Hypothalamus (tissue), 51 donors: ENCODE measurements around the gene CDH8.
A peak's percentile ranks its signal among the peaks of the same experiment; 100 is the strongest.
"Not testable (repeated sequence)": the region's sequence is repeated elsewhere in the genome, so short reads cannot be mapped to it uniquely, and the experiment has no call there.

Experiments used
- DNase-seq, 51 donors: peaks; one replicate each; lab custom pipeline; 2025; lab: John Stamatoyannopoulos, UW

Gene CDH8

DNA sequence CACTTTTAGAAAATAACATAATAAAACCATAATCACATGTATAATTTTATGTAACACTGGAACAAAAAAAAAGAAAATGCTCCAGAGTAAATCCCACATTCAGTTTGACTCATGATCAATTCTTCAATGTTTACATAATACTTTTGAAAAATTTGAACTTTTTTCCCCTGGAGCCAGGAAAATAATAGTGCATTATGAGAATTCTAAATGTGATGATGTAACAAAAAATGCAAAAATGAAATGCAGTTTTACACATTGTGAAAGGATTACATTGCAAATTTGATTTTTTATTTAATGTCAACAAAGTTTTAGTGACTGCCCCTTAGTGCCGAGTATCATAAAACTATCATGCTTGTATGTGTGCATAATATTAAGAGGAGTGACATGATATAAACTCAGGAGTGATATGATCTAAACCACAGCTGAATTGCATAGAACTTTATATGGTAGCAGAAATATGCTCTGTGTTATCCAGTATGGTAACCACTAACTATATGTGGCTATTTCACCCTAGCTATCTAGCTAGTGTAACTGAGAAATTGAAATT is 238.2 kb downstream of the CDH8 start:
- no peak for DNase-seq

DNA sequence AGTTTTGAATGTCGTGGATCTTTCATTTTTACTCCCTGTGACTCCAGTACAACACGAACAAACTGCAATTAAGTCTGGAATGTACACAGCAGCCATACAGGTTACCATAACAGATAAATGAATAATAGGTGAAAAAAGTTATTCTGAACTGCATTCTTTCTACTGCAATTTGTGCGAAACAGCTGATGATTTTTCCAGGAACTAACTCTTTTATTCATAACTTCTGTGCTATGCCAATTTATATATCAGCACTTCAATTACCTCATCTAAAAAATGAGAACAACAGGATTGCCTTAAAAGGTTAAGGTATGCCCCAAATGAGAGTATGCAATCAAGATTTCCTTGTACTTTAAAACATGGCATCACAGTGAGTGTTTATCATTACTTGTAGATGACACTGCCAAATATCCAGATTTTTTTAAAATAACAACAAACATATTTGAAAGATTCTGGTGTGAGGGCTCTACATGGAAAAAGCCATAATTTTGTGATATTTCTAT is 238.9 kb downstream of the CDH8 start:
- DNase-seq, result no peak

DNA sequence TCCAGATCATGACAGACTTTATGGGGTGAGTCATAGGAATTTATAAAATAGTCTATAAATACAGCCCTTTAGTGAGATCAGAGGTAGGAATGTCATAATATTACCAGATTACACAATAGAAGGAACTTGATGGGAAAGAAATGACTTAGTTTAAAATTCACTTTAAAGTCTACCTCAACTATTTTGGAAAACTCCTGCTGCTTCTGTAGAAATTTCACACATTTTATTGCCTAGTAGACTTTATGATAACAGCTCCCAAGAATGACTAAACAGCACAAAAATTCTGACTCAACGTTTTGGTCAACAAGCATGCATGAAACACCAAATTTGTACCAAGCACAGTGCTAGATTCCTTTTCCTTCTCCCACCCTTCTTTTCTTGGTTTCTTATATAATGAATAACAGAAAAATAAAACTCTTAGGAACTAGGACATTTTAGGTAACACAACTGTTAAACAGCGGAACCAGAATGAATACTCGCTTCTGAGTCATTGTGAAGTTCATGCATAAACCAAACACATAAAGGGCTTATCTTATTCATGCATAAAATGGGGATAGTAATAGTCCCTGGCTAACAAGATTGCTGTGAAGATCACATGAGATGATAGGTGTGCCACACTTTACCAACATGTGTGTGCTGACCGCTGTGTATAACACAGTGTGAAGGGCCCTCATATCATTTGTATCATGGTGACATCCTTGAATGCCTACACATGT is 243.9 kb downstream of the CDH8 start:
- no peak for DNase-seq

DNA sequence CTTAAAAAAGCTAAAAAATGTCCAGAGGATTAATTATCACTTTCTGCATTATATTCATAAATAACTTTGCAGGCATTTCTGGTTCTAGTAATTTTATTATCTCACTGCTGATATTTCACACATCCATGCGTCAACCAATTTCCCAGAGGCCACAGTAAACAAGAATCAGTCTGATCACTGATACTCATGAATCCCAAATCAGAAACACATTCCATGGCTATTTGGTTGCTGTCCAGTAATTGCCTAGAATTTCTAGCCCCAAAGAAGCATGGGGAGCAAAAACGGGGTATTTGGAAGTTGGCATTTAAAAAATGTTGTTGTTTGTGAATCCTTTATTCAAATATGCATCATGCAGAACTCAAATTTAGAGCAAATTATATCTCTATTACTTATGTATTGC is 244.8 kb downstream of the CDH8 start:
- no peak for DNase-seq

DNA sequence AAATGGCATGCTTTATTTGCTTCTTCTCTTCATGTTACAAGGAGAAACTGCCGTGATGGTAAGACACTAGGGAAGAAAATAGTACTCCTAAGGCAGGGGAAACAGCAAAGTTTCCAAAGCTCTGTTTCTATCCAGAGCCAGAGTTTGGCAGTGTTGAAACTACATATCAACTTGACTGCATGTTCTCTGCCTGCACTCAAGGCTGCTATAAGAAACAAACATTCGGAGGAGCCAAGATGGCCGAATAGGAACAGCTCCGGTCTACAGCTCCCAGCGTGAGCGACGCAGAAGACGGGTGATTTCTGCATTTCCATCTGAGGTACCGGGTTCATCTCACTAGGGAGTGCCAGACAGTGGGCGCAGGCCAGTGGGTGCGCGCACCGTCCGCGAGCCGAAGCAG is 254.4 kb downstream of the CDH8 start:
- DNase-seq, result not testable (repeated sequence)

DNA sequence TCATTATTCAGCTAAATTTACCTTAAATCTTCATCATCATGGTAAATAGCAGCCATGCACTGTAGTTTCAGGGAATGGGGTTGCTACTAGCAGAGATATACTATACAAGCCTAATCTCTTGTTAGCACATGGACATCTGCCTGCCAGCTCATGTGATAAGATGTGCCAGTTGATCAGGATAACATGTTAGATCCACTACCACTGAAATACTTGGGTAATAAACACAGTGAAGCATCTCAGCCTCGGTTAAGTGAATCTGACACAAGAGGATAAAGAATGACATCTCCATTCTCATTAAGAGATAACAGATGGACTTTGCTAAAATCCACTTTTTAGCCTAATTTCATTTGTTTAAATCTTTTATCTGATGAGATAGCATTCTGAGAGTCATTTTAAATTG is 256.1 kb downstream of the CDH8 start:
- no peak for DNase-seq

DNA sequence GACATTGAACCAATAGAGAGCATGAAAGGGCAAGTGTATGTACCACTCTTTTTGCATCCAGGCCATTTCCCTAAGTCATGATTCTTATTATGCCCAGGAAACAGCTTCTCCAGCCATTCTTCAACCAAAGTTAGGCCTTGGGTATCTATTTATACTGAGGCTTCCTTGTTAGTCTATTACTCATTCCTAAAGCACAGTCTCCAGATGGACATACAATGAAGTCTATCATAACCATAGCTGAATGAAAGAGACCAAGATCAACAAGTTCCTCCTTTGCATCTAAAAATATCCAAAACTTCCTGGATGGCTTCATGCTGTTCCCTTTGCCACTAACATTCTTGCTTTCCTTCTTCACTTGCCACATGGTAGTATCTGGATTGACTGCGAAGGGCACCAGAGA is 265.9 kb downstream of the CDH8 start:
- no peak for DNase-seq

DNA sequence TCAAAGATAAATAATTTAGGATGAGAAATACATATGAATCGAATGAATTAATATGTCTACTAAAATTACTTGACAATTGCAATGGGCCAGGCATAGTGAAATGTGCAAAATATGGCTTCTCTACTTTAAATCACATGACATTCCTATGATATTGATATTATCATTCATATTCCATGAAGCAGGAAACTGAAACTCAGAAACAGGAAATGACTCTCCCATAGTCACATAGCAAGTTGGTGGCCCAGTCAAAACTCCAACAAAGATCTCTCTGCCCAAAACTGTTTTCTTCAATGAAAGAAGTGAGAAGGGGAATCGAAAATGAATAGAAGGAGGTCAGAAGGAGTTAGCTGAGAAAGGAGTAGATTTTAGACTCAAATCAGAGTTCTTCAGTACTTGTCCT is 272.2 kb downstream of the CDH8 start:
- DNase-seq, result no peak

DNA sequence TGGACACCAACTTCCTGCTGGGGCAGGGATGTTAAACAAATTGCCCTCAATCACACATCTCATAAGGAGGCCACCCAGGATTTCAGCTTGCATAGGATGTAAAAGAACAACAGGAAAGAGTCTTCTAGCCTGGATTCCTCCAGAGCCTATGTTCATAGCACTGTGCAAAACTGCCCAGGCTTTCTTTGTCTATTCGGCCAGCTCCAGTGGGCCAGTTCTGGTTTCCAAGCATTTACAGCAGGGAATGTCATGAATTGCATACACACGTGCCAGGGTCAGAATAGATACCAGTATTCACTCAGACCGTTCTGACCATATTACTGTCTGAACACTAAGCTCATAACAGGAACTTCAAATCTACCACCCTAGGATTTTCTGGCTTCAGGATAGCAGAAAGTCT is 273.2 kb downstream of the CDH8 start:
- peak in 5 of 51 donors; percentile 1 to 27 (median 3) for DNase-seq

DNA sequence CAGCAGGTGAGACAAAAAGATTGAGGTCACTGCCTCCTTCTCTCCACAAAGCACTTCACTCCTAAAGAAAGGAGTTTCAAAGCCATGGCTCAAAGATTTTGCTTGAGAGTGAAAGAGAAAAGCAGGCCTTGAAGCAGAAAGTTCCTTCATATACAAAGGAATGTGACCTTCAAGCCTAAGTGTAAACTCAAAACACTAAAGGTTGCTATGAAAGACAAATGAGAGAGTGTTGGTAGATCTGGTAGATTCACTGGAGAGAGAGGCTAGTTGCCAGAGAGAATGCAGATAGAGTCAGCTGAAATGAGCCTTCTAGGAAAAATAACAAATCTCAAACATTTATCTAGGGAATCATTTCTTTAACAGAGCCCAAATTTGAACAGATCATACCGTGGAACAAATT is 305.2 kb downstream of the CDH8 start:
- DNase-seq, result no peak

DNA sequence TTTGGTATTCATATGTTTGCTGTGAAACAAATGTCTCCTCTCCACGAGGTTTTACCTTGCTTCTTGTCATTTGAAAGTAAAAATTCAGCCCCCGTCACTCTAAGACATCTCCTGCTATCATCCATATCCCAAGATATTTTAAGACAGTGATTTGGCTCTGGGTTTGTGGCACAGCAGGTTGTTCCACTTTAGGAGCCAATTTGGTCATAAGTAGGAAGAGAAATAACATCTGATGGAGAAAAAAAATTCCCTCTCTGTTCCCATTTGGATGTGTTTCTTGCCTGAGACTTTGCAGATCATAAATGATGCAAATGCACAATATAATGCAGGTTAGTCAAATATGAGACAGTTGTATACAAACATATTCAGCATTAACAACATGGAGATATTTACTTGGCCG is 309.5 kb downstream of the CDH8 start:
- DNase-seq, result no peak

DNA sequence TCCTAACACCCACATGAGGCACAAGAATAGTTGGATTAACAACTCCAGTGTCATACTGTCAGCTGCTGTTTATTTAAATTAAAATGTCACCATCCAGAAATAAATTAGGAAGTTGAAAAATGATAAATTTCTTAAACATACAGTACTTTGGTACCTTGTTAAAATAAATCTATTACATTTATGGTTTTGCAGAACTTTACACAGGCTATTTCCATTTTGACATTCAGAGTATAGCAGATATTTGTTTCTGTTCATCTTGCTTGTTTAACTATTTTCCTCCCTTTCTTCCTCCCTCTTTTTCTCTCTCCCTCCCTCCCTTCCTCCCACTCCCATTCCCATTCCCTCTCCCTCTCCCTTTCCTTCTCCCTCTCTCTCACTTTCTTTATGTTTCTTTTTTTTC is 310.1 kb downstream of the CDH8 start:
- no peak for DNase-seq

DNA sequence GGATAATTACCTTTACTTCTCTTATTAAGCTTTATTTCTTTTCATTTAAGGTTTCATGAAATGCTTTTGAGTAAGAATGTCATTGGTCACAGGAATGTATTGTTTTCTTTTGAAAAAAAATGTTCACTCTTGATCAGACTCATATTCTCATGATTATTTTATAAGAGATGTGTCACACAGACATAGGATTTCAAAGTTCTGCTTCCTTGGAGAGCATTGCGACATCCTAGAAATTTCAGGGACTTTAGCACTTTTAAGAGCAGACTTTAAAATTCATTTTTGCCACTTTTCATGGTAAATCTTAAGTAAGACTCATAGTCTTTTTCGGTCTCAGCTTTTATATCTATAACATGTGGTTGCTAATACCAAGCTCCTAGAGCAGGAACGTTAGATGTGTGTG is 314.7 kb downstream of the CDH8 start:
- DNase-seq, result no peak

DNA sequence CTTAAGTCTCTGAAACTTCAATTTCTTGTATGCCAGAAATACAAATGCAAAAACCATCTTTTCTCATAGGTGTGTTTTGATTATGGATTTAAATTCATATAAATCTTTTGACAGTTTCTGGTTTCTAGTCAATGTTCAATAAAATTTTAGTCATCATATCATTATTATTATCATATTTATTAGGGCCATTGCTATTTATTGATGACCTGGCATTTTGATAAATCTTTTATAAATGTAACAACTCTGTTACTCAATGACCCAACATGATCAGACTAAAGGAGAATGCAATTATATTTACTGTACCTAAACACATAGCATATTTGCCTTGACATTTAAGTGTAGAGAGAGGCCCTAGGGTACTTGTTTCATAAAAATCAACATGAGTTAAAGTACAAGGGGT is 320.8 kb downstream of the CDH8 start:
- no peak for DNase-seq

DNA sequence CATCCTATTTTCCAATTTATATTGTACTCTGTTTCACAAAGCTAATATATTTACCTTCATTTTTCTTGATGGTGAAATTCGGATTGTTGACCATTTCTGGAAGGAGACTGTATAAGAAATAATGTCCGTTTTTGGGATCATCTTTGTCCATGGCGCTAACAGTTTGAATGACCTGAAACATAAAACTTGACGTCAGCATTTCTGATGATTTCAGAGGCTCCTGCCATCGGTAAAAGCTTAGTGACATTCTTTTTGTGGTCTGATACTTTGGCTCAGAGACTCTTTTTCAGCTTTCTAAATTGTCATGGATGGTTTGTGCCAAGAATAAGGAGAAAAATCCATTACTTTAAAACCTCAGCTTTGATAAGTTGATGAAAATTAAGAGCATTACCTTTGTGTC is 322.5 kb downstream of the CDH8 start:
- no peak for DNase-seq

DNA sequence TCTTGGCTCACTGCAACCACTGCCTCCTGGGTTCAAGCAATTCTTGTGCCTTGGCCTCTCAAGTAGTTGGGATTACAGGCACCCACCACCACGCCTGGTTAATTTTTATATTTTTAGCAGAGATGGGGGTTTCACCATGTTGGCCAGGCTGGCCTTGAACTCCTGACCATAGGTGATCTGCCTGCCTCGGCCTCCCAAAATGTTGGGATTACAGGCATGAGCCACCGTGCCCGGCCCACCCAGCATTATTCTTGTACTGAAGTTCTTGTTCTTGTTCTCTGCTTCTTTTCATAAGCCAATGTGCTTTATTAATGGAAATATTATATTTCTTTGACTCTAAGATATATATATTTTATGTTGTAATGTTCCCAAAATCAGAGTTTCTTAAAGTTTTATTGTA is 336.6 kb downstream of the CDH8 start:
- not testable (repeated sequence) for DNase-seq

DNA sequence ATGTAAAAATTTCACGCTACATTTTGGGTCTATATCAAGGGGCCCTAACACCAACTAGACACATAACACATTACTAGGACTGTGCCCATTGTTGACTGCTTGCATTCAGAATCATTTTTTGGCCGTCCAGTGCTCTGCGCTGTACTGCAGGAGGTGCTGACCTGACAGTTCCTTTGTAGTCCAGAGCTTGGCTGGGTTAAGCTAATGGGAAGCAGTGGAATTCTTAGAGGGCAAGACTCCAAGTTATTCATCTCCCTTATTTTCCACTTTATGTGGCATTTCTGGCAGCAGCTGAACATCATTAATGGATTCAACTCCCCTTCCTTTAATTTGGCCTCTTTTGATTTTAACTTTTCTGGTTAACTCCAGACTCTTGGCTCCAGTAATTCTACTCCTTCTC is 351.7 kb downstream of the CDH8 start:
- no peak for DNase-seq

DNA sequence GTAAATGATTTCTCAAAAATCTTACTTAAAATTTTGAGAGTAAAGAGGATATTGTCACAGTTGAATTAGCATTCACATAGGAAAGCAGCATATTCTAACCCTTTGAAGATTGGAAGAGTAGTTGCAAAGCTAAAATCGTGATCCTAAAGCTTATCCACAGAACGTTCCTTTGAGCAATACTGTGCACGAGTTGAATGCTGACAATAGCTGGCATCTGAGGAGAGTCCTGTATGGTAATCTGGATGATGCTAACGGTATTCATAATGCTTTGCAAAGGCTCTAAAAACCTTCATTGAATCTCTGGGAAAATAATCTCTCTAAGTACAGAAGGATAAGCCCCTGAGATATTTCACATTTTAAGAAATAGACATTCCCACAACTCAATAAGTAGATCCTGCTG is 354.6 kb downstream of the CDH8 start:
- DNase-seq, result peak in 2 of 51 donors; percentile 1 to 23

DNA sequence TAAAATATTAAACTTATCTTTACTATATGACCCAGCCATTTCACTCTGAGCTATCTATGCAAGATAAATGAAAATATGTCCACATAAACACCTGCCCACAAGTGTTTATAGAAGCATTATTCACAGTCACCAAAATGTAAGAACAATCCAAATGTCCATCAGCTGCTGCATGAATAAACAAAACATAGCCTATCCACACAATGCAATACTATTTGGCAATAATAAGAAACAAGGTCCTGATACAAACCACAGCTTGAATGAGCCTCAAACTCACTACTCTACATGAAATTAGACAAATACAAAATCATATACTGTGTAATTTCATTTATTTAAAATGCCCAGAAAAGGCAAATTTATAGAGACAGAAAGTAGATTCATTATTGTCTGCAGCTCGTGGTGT is 355.1 kb downstream of the CDH8 start:
- peak in 1 of 51 donors; percentile 23 for DNase-seq

DNA sequence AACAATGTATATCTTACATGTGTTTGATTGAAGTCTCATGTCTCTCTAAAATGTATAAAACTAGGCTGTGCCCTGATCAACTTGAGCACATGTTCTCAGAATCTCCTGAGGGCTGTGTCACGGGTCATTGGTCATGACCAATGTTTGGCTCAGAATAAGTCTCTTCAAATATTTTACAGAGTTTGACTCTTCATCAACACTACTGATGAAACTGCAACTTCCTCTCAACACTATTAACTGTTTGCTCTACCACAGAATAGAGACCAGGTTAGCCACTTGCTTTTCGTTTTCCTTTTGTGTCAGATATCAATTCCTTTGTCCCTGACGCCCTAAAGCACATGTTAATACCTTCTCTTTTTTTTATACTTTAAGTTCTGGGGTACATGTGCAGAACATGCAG is 358.1 kb downstream of the CDH8 start:
- no peak for DNase-seq

DNA sequence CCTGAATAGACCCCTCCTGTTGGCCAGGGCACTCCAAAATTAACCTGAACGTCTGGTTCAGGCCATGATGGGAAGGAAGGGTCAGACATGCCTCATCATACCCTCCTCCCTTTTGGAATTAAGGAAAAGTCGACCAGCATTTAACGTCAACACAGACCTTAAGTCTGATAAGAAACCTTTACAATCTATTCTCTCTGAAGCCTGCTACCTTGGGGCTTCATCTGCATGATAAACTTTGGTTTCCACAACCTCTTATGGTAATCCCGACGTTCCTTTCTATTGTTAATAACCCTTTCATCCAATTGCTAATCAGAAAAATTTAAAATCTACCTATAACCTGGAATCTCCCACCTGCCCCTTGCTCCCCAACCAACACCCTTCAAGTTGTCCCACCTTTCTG is 358.5 kb downstream of the CDH8 start:
- DNase-seq, result no peak

DNA sequence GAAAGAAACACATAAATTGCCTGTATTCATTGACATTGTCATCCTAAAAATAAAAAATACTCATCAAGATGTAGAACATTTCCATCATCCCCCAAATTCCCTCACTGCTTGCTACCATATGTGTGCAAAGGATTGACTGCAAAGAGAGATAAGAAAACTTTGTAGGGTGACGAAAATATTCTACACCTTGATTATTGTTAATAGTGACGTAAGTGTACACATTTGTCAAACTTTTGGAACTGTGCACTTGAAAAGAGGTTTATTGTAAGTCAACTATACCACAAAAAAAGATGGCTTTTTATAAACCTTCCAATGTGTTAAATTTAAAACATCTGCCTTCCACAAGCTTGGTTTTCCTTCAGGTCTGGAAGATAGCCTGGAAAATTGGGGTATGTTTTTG is 359.5 kb downstream of the CDH8 start:
- no peak for DNase-seq

DNA sequence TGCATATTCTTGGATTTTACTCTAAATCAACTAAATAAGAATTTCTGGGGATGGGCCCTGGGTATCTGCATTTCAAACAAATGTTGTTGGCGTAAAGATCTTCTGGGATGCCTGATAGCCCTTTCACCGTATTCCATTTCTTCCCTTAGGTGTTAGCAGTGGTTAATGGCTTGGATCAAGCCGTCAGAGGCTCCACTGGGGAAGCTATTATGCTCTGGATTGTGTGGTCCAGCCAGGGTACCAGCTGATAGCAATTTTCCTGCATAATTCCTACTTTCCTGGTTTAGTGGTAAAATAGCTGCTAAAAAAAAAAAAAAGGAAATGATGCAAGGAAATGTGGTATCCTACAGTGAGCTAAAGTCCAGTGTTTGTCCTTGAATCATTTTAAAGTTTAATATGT is 365.1 kb downstream of the CDH8 start:
- DNase-seq, result no peak
